Endothelial cell of umbilical vein (primary cell): ENCODE data around the gene VIPR2. TPM values are rescaled to one million over a fixed set of nuclear protein-coding genes. Genes with fewer than 3 reads are reported as not detected.

ENCODE experiments used
- BruUV-seq: library from RNA; stranded (reverse); fragments of 400-500 nt; replicated peaks from 2 replicates; lab custom pipeline; 2021; lab: Mats Ljungman, UMichigan
- CTCF ChIA-PET: fragments of 300-600, 350-600 bp; sonication (Branson Sonifier 250); formaldehyde crosslinking; loops from one replicate; lab custom pipeline; 2021; ENCODE audit warnings: antibody characterized with exemption, inconsistent platforms; lab: Charles Lee
- POLR2A ChIA-PET: fragments of 300-600, 350-600 bp; sonication (Branson Sonifier 250); formaldehyde crosslinking; loops from one replicate; lab custom pipeline; 2021; ENCODE audit warnings: antibody characterized with exemption, inconsistent platforms; lab: Charles Lee
- DNase-seq: peaks from one replicate; pipeline ENCODE4 v3.0.0-alpha.2; 2011; ENCODE audit warnings: low read depth, low spot score
- FAIRE-seq: peaks from 2 replicates; lab custom pipeline; 2011; peaks lifted over from hg19 to GRCh38; lab: Jason Lieb, UNC
- H2AFZ ChIP-seq: 2 replicates; pipeline ENCODE4 v1.6.0; 2012; ENCODE audit warnings: low read depth, low read length, control low read depth, inconsistent platforms
- H3K27ac ChIP-seq: 2 replicates; pipeline ENCODE4 v1.5.1; 2011; ENCODE audit warnings: low read depth, mild to moderate bottlenecking, control low read depth, low read length, moderate library complexity; ENCODE audit not compliant: insufficient read depth
- H3K27me3 ChIP-seq, 2 experiments: 2 replicates each; pipeline versions ENCODE4 v1.6.0 to v1.6.1; 2011; ENCODE audit warnings: low read length in 2 of 2, mixed read lengths in 1 of 2; ENCODE audit not compliant: control insufficient read depth in 2 of 2, insufficient read depth in 2 of 2
- H3K36me3 ChIP-seq, 2 experiments: 2 replicates in 1 of 2; 3 replicates in 1 of 2; pipeline ENCODE4 v1.5.1; 2011; ENCODE audit warnings: low read length in 2 of 2, mild to moderate bottlenecking in 1 of 2, moderate library complexity in 1 of 2; ENCODE audit not compliant: control insufficient read depth in 2 of 2, insufficient read depth in 2 of 2; ENCODE audit errors: extremely low read depth in 1 of 2
- H3K4me1 ChIP-seq: 3 replicates; pipeline ENCODE4 v1.5.1; 2011; ENCODE audit warnings: mild to moderate bottlenecking, low read length; ENCODE audit not compliant: control insufficient read depth, insufficient read depth; ENCODE audit errors: extremely low read depth
- H3K4me2 ChIP-seq: 2 replicates; pipeline ENCODE4 v1.6.1; 2011; ENCODE audit warnings: low read length, control low read depth, mixed read lengths; ENCODE audit not compliant: insufficient read depth
- H3K4me3 ChIP-seq, 3 experiments: fragments of 200-600 bp in 1 of 3; sonication (generic), shearing (Covaris generic) in 1 of 3; replicated peaks in 1 of 3; 2 replicates each; pipeline ENCODE4 v1.5.1; 2011 to 2016; ENCODE audit warnings: control low read depth in 3 of 3, low read length in 3 of 3, mild to moderate bottlenecking in 2 of 3, inconsistent platforms in 1 of 3, low read depth in 1 of 3, moderate library complexity in 1 of 3; ENCODE audit not compliant: insufficient read depth in 1 of 3
- H3K79me2 ChIP-seq: 2 replicates; pipeline ENCODE4 v1.6.0; 2012; ENCODE audit warnings: low read length, inconsistent platforms; ENCODE audit not compliant: control insufficient read depth, insufficient read depth
- H3K9ac ChIP-seq: replicated peaks from 2 replicates; pipeline ENCODE3; 2011; ENCODE audit warnings: low read length, control low read depth; ENCODE audit not compliant: insufficient read depth; ENCODE audit errors: extremely low read depth
- H3K9me1 ChIP-seq: replicated peaks from 3 replicates; pipeline ENCODE4 v1.6.0; 2011; ENCODE audit warnings: mild to moderate bottlenecking, low read length; ENCODE audit not compliant: control insufficient read depth, insufficient read depth; ENCODE audit errors: extremely low read depth
- H3K9me3 ChIP-seq: replicated peaks from 2 replicates; pipeline ENCODE4 v1.5.1; 2012; ENCODE audit warnings: low read length, inconsistent platforms; ENCODE audit not compliant: control insufficient read depth, insufficient read depth
- H4K20me1 ChIP-seq: replicated peaks from 2 replicates; pipeline ENCODE3; 2011; ENCODE audit warnings: mild to moderate bottlenecking, low read length; ENCODE audit not compliant: control insufficient read depth, insufficient read depth; ENCODE audit errors: extremely low read depth
- CTCF ChIP-seq, 2 donors: IDR thresholded peaks; 1 replicate in 1 of 2; 2 replicates in 1 of 2; pipeline ENCODE4 v1.5.1; 2011; ENCODE audit warnings: low read length in 2 of 2, mild to moderate bottlenecking in 2 of 2, moderate library complexity in 2 of 2, control low read depth in 1 of 2, inconsistent platforms in 1 of 2, low read depth in 1 of 2; ENCODE audit not compliant: insufficient read depth in 1 of 2; ENCODE audit errors: extremely low read depth in 1 of 2
- EZH2 ChIP-seq: IDR thresholded peaks from 2 replicates; pipeline ENCODE4 v1.6.1; 2012; ENCODE audit warnings: borderline replicate concordance, low read depth, mild to moderate bottlenecking, moderate library complexity, low read length, inconsistent platforms; ENCODE audit not compliant: severe bottlenecking
- FOS ChIP-seq: IDR thresholded peaks from 2 replicates; pipeline ENCODE4 v1.6.1; 2011; ENCODE audit warnings: mild to moderate bottlenecking, low read length, moderate library complexity, borderline replicate concordance; ENCODE audit not compliant: insufficient read depth
- GATA2 ChIP-seq: IDR thresholded peaks from 2 replicates; pipeline ENCODE4 v1.7.0; 2011; ENCODE audit warnings: low read depth, mild to moderate bottlenecking, moderate library complexity, mixed read lengths, low read length; ENCODE audit not compliant: insufficient read length, insufficient read depth
- JUN ChIP-seq: IDR thresholded peaks from 2 replicates; pipeline ENCODE4 v1.6.1; 2011; ENCODE audit warnings: borderline replicate concordance, low read depth; ENCODE audit not compliant: insufficient read length, insufficient read depth
- MAX ChIP-seq: IDR thresholded peaks from 2 replicates; pipeline ENCODE4 v1.6.1; 2011; ENCODE audit not compliant: insufficient read depth, insufficient read length
- MYC ChIP-seq: IDR thresholded peaks from one replicate; pipeline ENCODE4 v1.6.1; 2011; ENCODE audit warnings: mild to moderate bottlenecking, low read depth, low read length
- POLR2A ChIP-seq: IDR thresholded peaks from 2 replicates; pipeline ENCODE4 v1.6.1; 2012; ENCODE audit warnings: low read depth, mild to moderate bottlenecking, control low read depth, low read length
- POLR2AphosphoS5 ChIP-seq: IDR thresholded peaks from 2 replicates; pipeline ENCODE4 v1.6.1; 2012; ENCODE audit warnings: low read depth, mild to moderate bottlenecking, control low read depth, low read length, moderate library complexity; ENCODE audit not compliant: insufficient read depth
- dilution Hi-C: fragments of 300-500 bp; cut with MboI; formaldehyde crosslinking; loops from one replicate; pipeline ENCODE4 v1.15.0; 2019; ENCODE audit warnings: low sequenced_read_pairs; ENCODE audit not compliant: extremely low pct_ligation_motif_present
- intact Hi-C: fragments of 100-400 bp; cut with micrococcal nuclease; formaldehyde crosslinking; loops from one replicate; pipeline ENCODE4 v1.10.0; 2022
- polyA plus RNA-seq, 4 experiments: library from polyadenylated mRNA; depleted of rRNA in 3 of 4; stranded (reverse) in 3 of 4; unstranded in 1 of 4; fragments of >200 nt; gene quantifications; 2 replicates each; pipeline versions ENCODE4 v1.2.1 to v1.2.3, GENCODE V29; 2011 to 2012; ENCODE audit warnings: missing spikeins in 1 of 4
- total RNA-seq: library from RNA; stranded (reverse); gene quantifications from 2 replicates; pipeline ENCODE4 v1.2.3, GENCODE V29; 2021

VIPR2 gene
- total and polyA plus RNA-seq, 2 donors (not counting 3 experiments of a cell fraction or from before 2014, with no cell fraction given): not detected

GRCh38 chr7:159009951-159010350, 134.7 kb downstream of the VIPR2 start:
- Histone ChIP-seq H3K9me3 (peaks cover 2% of the 10 kb centered on the region), H2AFZ (no peak overlapping the region), H3K27ac (no peak overlapping the region), H3K4me3 (no peak overlapping the region), H3K4me2 (no peak overlapping the region), H3K79me2 (no peaks in the 10 kb centered on the region), H3K27me3 (no peaks in the 10 kb centered on the region), H4K20me1 (no peaks in the 10 kb centered on the region), H3K4me1 (no peaks in the 10 kb centered on the region), H3K9me1 (no peaks in the 10 kb centered on the region), H3K9ac (no peak overlapping the region), H3K36me3 (no peaks in the 10 kb centered on the region)
- intact Hi-C loops (no loop called here), dilution Hi-C loops (no loop called here)
- ChIA-PET POLR2A (no interaction called here), CTCF (no interaction called here)
- DNase-seq: no peak
- FAIRE-seq: no peak
- TF ChIP-seq MYC: no peak
- no peak for TF ChIP-seq EZH2
- TF ChIP-seq GATA2: no peak
- no peak for TF ChIP-seq MAX
- no peak for TF ChIP-seq POLR2A
- no peak for TF ChIP-seq JUN
- no peak for TF ChIP-seq POLR2AphosphoS5
- TF ChIP-seq FOS: no peak
- no peak for TF ChIP-seq CTCF (IDR thresholded peaks at IDR 0.05; ENCODE audit: extremely low read depth in 1 of 2, insufficient read depth in 1 of 2, low read depth in 1 of 2, low read length in 2 of 2)
- no TSS peak for BruUV-seq
